Activated CD8-positive, alpha-beta T cell treated with anti-CD3 and anti-CD28 coated beads for 36 hours (primary cell): ENCODE data around the gene TSHZ1. TPM values are rescaled to one million over a fixed set of nuclear protein-coding genes. Genes with fewer than 3 reads are reported as not detected.
A peak's percentile ranks its signal among the peaks of the same experiment; 100 is the strongest.

ENCODE experiments used
- ATAC-seq: fragments of 200-7000 bp; cut with Tn5 transposase; one replicate; pipeline ENCODE4 v1.10.0; 2021; ENCODE audit warnings: mild to moderate bottlenecking, moderate library complexity
- CTCF ChIA-PET: fragments of 350-600 bp; sonication (Branson Sonifier 250); formaldehyde crosslinking; loops from one replicate; lab custom pipeline; 2021; ENCODE audit warnings: antibody characterized with exemption; lab: Charles Lee
- POLR2A ChIA-PET: fragments of 350-600 bp; sonication (Branson Sonifier 250); formaldehyde crosslinking; loops from one replicate; lab custom pipeline; 2021; ENCODE audit warnings: antibody characterized with exemption; lab: Charles Lee
- DNase-seq: peaks from one replicate; pipeline ENCODE4 v3.0.0-alpha.2; 2020
- H3K27ac Mint-ChIP-seq: one replicate; pipeline ENCODE4 v1.8.0; 2021; ENCODE audit warnings: mild to moderate bottlenecking, mixed read lengths
- H3K27me3 Mint-ChIP-seq: one replicate; pipeline ENCODE4 v1.8.0; 2021; ENCODE audit warnings: mixed read lengths
- H3K36me3 Mint-ChIP-seq: one replicate; pipeline ENCODE4 v1.8.0; 2021; ENCODE audit warnings: low read depth, mixed read lengths
- H3K4me1 Mint-ChIP-seq: one replicate; pipeline ENCODE4 v1.8.0; 2021; ENCODE audit warnings: low read depth, mixed read lengths
- H3K4me3 Mint-ChIP-seq: one replicate; pipeline ENCODE4 v1.8.0; 2021; ENCODE audit warnings: mild to moderate bottlenecking, moderate library complexity, mixed read lengths
- H3K9me3 Mint-ChIP-seq: one replicate; pipeline ENCODE4 v1.8.0; 2021; ENCODE audit warnings: mixed read lengths
- intact Hi-C: fragments of 100-400 bp; cut with micrococcal nuclease; formaldehyde crosslinking; loops from one replicate; pipeline ENCODE4 v1.10.0; 2022
- total RNA-seq, 2 experiments: library from RNA; stranded (reverse); gene quantifications; one replicate each; pipeline ENCODE4 v1.2.3, GENCODE V29; 2021
- TF ChIP-seq, protein P1 (sequence below): fragments of 200-600 bp; IDR thresholded peaks from one replicate; pipeline ENCODE4 v1.8.0; 2022; ENCODE audit warnings: antibody characterized with exemption, mild to moderate bottlenecking

TSHZ1 gene
- total RNA-seq, 2 experiments from 2014 or later, result 10.8 to 11.0 TPM

DNA sequence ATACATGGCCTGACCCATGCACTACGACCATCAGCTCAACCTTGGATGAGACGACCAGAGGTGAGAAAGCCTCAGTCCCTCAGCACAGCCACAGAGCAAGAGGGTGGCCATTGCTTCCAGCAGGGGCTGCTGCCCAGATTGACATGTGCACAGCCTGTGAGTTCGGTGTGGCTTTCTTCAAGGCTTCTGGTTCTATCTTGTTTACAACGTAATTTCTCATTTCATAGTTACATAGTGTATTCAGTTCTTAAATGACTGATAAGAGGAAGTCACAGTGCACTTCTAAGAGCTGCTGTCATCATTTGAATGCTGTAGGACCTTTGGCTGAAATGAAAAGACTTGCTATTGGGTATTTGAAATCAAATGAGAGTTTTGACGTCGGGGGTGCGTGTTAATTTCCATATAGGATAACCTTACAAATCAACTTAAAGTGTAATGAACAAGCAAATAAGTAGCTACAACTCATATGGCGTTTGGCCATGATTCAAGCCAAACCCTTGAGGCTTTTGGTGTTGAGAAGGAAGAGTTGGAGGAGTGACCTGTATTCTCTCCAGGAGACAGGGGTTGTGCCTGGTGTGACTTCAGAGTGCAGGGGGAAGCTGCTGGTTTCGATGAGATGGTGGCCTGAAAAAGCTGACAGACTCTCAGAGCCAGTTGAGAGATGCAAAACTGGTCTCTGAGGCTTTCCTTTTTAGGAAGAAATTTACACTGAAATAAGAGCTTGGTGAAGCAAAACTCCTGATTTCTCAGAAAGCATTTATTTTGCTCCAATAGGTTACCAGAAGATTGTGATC lies 51.0 kb downstream of the TSHZ1 start:
- Mint-ChIP-seq H3K27ac (peak overlapping the region; percentile 31), H3K4me1 (peaks cover 52% of the 10 kb centered on the region), H3K9me3 (no peaks in the 10 kb centered on the region), H3K4me3 (no peak overlapping the region), H3K27me3 (no peaks in the 10 kb centered on the region), H3K36me3 (peaks cover 1% of the 10 kb centered on the region)
- TF ChIP-seq, protein P1, sequence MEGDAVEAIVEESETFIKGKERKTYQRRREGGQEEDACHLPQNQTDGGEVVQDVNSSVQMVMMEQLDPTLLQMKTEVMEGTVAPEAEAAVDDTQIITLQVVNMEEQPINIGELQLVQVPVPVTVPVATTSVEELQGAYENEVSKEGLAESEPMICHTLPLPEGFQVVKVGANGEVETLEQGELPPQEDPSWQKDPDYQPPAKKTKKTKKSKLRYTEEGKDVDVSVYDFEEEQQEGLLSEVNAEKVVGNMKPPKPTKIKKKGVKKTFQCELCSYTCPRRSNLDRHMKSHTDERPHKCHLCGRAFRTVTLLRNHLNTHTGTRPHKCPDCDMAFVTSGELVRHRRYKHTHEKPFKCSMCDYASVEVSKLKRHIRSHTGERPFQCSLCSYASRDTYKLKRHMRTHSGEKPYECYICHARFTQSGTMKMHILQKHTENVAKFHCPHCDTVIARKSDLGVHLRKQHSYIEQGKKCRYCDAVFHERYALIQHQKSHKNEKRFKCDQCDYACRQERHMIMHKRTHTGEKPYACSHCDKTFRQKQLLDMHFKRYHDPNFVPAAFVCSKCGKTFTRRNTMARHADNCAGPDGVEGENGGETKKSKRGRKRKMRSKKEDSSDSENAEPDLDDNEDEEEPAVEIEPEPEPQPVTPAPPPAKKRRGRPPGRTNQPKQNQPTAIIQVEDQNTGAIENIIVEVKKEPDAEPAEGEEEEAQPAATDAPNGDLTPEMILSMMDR, result no peak
- ATAC-seq, result peak; percentile 77
- intact Hi-C loops, result no loop called here
- CTCF ChIA-PET, result interaction anchor here (1.1 kb wide), 1 partner anchor 10 kb away, joined by 4 read pairs; no protein-coding TSS in a partner anchor
- peak; percentile 14 for DNase-seq
- POLR2A ChIA-PET, result interaction anchor here (1.0 to 1.2 kb wide), 4 partner anchors 13 to 49 kb away, joined by 3 read pairs; no protein-coding TSS in a partner anchor

DNA sequence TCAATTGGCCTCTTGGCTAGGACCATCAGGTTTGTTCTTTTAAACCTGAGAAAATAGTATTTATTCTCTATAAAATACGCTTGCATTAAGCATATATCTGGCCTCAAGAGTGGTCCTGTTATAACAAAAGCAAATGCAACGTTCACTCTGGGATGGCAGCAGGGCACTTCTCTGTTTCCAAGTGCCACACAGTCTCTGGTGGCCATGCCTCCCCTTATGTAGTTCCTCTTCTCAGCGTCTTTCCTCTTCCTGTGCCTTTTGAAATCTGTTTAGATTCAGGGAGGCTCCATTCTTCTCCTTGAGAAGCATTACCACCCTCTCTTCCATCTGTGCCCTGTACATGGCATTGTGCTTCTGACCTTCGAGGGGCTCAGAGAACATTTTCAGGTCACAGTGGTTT lies 51.9 kb downstream of the TSHZ1 start:
- DNase-seq, result no peak
- no peaks in the 10 kb centered on the region for H3K27me3 Mint-ChIP-seq
- peaks cover 54% of the 10 kb centered on the region for H3K4me1 Mint-ChIP-seq
- H3K36me3 Mint-ChIP-seq, result peaks cover 1% of the 10 kb centered on the region
- no peak overlapping the region for H3K4me3 Mint-ChIP-seq
- intact Hi-C loops, result no loop called here
- POLR2A ChIA-PET, result no interaction called here
- H3K27ac Mint-ChIP-seq, result no peak overlapping the region
- ATAC-seq, result no peak
- TF ChIP-seq, protein P1, result no peak
- H3K9me3 Mint-ChIP-seq, result no peaks in the 10 kb centered on the region
- CTCF ChIA-PET, result no interaction called here

DNA sequence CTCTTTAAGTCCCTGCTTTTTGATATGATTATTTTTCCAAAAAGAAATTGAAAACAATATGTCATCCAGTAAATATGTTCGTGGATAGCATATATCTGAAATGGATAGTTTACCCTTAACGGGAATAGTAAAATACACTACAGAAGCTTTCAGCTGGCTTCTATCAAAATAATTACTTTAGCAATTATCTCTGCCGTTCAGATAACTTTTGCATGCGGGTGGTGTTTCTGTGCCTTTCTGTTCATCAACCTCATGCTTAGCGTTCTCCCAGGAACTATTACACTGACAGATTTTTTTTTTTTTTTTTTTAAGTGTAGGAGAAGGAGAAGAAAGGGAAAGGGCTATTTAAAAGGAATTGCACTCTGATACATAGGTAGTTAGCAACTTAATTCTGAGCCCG lies 53.6 kb downstream of the TSHZ1 start:
- Mint-ChIP-seq H3K27me3 (no peaks in the 10 kb centered on the region), H3K27ac (no peak overlapping the region), H3K4me1 (peaks cover 64% of the 10 kb centered on the region), H3K36me3 (peaks cover 1% of the 10 kb centered on the region), H3K9me3 (no peaks in the 10 kb centered on the region), H3K4me3 (no peak overlapping the region)
- ATAC-seq (no peak), DNase-seq (no peak)
- ChIA-PET CTCF (interaction anchor here (1.1 kb wide), 1 partner anchor 20 kb away, joined by 3 read pairs; no protein-coding TSS in a partner anchor), POLR2A (interaction anchor here (0.5 kb wide), 1 partner anchor 131 kb away, joined by 4 read pairs; no protein-coding TSS in a partner anchor)
- TF ChIP-seq, protein P1, result no peak
- intact Hi-C loops, result no loop called here

DNA sequence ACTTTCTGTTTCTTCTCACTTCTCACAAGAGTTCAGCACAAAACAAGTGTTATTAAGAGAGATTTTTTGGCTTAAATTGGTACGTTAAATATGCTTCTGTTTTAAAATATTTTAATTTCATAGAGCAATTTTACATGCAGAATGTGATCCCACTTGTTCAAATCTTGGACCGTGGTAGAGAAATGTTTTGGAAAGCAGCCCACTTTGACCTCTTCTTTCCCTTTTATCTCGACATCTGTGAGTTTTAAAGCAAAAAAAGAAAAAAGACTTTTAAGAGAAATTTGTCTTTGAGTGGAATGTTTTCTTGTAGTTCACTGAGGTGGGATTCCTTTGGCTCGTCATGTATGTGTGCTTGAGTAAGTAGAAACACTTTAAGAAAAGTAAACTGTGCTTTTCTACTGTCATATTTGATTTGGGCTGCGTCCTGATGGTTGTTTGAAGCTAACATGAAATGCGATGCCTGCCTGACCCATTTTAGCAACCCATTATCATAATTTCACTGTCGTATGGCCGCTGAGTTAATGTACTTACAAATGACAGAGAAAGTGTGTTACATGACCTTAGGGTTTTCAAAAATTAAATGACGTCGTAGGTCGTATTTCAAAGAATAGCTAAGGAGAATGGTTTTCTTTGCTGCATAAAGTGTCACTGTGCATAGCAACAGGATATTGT lies 54.5 kb downstream of the TSHZ1 start:
- ChIA-PET POLR2A (interaction anchor here (0.5 to 0.7 kb wide), 2 partner anchors 131 to 481 kb away, joined by 3 to 4 read pairs; no protein-coding TSS in a partner anchor), CTCF (interaction anchor here (0.8 kb wide), 1 partner anchor 100 kb away, joined by 4 read pairs; no protein-coding TSS in a partner anchor)
- ATAC-seq, result no peak
- TF ChIP-seq, protein P1, result no peak
- no peaks in the 10 kb centered on the region for H3K27me3 Mint-ChIP-seq
- H3K36me3 Mint-ChIP-seq, result peaks cover 1% of the 10 kb centered on the region
- DNase-seq, result no peak
- H3K4me3 Mint-ChIP-seq, result no peak overlapping the region
- no peak overlapping the region for H3K27ac Mint-ChIP-seq
- peaks cover 69% of the 10 kb centered on the region for H3K4me1 Mint-ChIP-seq
- H3K9me3 Mint-ChIP-seq, result no peaks in the 10 kb centered on the region
- intact Hi-C loops, result no loop called here
